Loucy (cell line): Measurements from ENCODE around the gene FGF21.

Experiments used
- EZH2phosphoT487 ChIP-seq: fragments of 200-600 bp; IDR thresholded peaks from 2 replicates; pipeline ENCODE4 v1.6.1; 2018; ENCODE audit warnings: antibody characterized with exemption, mild to moderate bottlenecking, moderate library complexity, borderline replicate concordance
- TF ChIP-seq, protein P1 (sequence below): fragments of 200-600 bp; sonication (generic); conservative IDR thresholded peaks from 2 replicates; pipeline ENCODE4 v1.5.1; 2014; ENCODE audit warnings: mild to moderate bottlenecking, antibody characterized with exemption, low read length

DNA sequence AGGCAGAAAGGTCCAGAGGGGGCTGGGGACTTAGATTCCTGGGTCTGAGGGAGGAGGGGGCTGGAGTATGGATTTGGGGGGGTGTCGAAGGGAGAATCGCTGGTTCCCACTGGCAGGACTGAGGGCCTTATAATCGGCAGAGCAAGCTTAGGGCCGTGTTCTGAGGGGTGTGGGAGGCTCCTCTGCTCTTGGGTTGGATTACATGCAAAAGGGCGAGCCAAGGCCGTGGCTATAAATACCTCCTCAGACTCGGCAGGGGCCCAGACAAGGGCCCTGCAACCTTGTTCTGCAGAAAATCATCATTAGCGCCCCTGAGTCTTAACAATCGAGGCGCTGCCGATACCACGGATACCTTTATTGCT is 35.1 kb upstream of the FGF21 start:
- TF ChIP-seq, protein P1, sequence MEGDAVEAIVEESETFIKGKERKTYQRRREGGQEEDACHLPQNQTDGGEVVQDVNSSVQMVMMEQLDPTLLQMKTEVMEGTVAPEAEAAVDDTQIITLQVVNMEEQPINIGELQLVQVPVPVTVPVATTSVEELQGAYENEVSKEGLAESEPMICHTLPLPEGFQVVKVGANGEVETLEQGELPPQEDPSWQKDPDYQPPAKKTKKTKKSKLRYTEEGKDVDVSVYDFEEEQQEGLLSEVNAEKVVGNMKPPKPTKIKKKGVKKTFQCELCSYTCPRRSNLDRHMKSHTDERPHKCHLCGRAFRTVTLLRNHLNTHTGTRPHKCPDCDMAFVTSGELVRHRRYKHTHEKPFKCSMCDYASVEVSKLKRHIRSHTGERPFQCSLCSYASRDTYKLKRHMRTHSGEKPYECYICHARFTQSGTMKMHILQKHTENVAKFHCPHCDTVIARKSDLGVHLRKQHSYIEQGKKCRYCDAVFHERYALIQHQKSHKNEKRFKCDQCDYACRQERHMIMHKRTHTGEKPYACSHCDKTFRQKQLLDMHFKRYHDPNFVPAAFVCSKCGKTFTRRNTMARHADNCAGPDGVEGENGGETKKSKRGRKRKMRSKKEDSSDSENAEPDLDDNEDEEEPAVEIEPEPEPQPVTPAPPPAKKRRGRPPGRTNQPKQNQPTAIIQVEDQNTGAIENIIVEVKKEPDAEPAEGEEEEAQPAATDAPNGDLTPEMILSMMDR, result no peak
- no peak for TF ChIP-seq EZH2phosphoT487
